ENCODE measurements around the gene MSLN.

The MSLN gene

GRCh38 chr16:794853-795466 is 34.4 kb downstream of the MSLN start:
- no peak for DNase-seq

DNA sequence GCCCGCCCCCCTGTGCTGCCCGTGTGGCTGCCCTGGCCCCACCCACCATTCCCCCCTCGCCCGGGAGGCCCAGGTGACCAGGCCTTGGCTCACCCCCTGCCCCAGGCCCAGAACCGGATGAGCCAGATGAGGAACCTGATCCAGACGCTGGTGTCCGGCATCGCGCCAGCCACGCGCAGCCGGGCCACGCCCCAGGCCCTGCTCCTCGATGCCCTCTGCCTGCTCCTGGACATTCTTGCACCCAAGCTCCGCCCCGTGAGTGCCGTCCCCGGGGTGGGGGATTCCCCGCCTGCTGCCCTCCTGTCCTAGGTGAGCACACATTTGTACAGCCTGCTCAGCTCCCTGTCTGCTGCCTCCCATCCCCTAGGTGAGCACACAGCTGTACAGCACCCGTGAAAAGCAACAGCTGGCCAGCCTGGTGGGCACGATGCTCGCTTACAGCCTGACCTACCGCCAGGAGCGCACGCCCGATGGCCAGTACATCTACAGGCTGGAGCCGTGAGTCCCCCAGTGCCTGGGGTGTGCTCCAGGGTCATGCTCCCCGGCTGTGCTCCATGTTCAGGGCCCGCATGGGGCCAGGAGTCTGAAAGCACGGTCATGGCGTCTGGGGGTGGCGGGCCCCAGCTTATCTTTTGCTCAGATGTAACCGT is 35.2 kb downstream of the MSLN start:
- DNase-seq: no peak

DNA sequence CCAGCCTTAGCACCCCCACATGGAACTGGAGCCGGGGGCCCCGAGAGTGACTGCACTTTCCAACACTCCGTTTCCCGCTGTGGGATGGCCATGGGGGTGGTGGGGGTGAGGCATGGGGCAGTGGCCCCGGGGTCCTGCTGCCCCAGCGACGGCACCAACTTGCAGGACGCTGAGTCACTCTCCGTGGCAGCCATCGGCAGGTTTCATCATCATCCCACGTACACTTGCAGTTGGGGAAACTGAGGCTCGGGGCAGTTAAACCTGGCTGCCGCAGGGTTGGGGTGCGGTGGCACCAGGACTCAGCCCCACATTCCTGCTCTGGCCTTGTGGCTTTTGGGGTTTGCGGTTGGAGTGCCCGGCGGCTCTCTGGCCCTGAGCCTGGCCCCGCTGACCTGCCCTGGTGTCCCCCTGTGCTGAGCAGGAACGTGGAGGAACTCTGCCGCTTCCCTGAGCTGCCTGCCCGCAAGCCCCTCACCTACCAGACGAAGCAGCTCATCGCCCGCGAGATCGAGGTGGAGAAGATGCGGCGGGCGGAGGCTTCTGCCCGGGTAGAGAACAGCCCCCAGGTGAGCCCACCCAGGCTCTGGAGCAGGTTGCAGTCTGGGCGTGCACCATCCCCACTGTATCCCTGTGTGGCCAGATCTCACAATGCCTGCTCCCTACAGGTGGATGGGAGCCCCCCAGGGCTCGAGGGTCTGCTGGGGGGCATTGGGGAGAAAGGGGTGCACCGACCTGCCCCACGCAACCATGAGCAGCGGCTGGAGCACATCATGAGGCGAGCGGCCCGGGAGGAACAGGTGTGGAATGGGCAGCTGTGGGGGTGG is 36.0 kb downstream of the MSLN start:
- no peak for DNase-seq

GRCh38 chr16:797120-797420 is 36.5 kb downstream of the MSLN start:
- DNase-seq: no peak

- no peak for DNase-seq
These were observed 37.2 kb downstream of the MSLN start for GRCh38 chr16:797686-798085.

DNA sequence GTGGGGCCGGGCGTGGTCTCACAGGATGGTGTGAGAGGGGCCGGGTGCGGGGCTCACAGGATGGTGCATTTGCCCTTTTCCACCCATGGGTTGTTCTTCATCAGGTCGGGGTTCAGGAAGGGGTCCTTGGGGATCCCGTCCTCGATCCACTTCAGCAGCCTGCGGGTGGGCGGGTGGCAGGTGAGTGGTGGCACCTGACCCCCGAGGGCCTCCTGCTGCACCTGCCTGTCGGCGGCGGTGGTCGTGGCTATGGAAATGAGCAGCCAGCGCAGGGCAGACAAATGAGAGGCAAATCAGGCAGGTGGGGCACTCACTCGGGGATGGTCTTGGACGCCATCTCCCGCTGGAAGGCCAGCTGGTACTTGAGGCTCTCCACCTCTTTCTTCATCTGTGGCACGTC is 38.1 kb downstream of the MSLN start:
- DNase-seq: no peak

DNA sequence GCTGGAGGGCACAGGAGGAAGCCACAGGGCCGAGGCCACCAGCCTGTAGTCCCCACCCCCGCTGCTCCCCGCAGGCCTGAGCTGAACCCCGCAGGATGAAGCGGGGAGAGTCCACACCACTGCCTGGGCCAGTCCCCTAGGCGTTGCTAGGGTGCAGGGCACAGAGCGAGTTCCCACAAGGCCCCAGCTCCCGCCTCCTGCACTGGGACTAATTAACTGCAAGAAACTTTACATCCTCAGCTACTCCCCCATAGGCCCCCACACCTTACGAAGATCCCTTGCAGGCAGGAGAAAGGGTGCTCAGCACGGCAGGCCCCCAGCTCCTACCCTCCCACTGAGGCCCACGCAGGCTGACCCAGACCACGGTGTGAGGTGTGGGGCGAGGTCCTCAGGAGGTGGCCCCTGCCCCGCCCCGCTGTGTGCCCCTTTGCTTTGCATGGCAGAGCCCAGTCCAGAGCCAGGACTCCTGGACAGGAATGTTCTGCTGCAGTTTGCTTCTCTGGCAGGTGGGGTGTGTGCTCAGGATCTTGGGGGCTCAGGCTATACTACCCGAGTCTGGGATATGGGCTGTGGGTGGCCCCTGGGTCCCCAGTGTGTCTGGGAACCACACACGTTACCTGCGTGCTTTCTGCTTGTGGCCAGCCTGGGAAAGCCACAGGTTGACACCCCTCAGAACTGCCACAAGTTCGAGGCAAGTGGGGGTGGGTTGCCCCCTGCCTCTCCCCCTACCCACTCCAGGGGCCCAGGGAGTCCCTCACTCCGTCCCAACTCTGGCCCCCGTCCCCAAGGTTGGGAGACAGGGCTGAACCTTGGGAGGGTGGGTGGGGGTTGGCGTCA is 38.8 kb downstream of the MSLN start:
- no peak for DNase-seq

DNA sequence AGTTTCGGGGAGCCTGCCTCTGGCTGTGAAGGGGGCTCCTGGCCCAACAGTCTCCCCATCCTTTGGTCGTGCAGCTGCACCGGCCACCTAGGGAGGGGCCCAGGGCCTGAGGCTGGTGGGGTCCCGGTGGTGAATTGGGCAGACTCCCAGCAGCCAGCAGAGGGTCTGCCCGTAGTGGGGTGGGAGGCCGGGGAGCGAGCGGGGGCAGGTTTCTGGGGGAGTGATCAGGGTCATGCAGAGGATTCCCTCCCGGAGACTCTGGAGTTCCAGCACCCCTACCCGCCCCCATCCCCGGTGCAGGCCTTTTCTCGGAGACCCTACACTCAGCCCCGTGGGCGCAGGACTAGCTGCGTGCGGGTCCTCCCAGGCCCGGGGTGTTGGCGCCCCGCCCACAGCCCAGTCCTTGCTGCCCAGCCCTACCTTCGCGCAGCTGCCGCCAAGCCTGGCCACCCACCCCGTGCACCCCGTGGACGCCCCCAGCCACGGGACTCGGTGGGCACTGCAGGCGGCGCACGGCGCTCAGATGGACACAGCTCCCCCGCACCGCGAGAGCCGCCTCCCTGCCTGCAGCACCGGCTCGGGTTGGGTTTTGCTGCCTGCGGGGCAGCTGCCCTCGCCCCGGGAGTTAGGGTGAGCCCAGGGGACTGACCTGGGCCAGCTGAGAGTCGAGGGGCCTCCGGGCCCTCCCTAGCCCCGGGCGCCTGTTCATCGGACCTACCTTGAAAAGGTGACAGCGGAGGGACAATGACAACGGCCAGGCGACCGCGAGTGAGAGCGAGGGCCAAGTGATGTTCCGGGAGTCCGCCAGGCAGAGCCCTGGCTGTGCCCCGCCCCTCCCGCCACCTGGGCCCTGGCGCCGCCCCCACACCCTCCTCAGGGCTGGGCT is 39.7 kb downstream of the MSLN start, which contains the start of gene GNG13:
Gene GNG13, minus strand, starts transcription at position 787 of the 886 bp plus-strand sequence. CDS start 1,657 bp downstream, outside the sequence.
- DNase-seq: no peak

- no peak for DNase-seq
These were observed 40.4 kb downstream of the MSLN start for GRCh38 chr16:800834-801511.

DNA sequence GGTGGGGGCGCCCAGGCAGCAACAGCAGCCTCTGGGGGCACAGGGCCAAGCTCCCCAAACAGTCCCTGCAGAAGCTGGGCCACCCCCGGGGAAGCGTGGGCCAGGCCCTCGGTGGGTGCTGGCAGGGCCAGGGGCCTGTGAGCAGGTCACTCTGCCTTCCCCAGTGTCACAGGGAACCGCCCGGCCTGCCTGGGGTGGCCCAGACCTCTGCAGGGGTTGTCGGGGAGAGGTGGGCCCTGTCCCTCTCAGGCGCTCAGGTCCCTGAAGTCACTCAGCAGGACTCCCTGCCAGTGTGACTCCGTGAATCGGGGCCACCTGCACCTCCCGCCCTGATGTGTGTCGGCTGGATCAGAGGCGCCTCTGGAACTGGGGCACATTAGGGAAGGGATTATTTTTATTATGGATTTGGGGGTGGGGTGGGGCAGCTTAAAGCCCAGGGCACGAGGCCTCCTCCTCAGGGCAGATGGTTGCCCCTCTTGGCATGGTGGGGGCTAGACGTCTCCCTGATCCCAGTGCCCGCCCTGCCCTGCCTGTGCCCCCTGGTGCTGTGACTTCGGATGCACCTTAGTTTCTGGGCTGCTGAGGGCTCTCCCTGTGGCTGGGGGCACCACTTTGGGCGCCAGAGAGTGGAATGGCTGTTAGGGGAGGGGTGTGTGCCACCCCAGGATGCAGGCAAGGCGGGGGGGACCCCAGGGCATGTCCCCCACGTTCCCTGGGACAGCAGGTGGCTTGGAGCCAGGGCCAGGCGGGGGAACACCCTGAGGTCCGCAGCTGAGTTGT is 41.2 kb downstream of the MSLN start:
- DNase-seq: no peak

- DNase-seq: no peak
These were observed 41.9 kb downstream of the MSLN start for GRCh38 chr16:802461-802860.

GRCh38 chr16:802914-803753 is 42.6 kb downstream of the MSLN start:
- DNase-seq: no peak

DNA sequence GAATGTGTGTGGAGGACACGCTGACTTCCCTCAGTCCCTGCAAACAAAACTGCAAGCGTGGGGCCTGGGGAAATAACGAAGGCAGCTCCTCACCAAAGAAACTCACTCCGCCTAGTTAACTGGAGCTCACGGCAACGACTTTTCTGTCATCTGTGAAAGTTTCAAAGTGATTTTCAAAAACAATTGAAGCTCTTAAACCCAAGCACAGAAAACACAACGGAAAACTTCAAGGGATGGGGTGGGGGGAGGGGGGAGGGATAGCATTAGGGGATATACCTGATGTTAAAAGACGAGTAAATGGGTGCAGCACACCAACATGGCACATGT is 43.2 kb downstream of the MSLN start:
- DNase-seq: no peak

GRCh38 chr16:804193-805048 is 43.9 kb downstream of the MSLN start:
- DNase-seq: no peak

DNA sequence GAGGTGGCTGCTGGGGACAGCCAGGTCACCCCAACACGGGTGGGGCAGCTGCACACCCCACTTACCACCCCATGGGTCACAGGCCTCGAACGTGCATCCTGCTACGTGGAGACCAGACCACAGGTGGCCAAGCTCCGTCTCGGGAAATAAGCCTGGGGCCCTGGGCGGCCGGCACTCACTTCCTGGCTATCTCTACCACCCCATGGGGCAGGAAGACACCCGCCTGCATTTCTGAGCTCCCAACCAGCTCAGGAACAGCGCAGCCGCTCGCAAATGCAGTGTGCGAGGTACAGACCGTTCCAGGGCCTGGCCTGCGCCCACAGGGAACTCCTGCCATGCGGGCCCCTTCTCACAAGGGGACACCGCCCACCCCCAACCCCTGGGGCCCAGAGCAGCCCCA is 44.9 kb downstream of the MSLN start:
- DNase-seq: no peak

DNA sequence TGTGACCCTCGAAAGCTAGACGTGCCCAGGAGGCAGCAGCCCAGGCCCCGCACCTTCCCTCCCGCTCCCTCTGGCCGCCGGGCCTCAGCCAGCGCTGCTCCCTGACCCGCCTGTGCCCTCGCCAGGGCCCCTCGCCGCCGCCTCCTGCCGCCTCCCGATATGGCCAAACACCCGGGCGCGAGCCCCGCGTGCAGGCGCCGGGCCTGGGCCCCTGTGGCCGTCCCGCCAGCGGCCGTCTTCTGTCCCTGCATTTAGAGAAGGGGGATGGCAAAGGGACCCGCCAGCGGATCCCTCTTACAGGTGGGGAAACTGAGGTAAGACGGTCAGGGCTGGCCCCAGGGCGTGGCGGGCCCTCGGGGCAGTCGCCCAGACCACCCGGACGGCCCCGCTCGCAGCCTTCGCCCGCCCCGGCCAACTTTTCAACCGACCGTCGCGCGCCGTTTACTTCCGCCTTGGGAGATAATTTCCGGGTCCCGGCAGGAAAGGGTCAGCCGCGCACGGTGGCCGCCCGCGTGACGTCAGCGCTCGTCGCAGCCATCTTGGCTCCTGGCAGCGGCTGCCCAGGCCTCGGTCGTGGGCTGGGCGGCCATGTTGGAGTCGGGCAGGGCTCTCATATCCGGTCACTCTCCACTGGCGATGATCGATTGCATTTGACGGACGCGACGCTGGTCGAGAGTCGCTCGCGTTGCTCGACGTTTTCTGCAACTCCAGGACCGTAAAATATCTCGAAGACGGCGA is 47.0 kb downstream of the MSLN start:
- DNase-seq: peak; percentile 86

DNA sequence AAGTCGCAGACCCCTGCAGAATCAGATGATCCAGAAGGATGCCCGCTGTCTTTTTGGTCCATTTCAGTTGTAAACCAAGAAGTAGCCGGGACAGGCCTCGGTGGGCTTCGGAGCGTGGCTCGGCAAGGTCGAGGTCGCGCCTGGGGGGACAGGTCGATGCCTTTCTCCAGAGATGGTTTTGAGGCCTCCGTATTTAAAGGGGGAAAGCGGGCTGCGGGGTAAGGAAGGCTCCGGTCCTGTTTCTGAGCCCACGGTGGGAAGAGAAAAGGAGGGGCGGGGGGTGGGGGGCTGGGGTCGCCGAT is 47.5 kb downstream of the MSLN start:
- DNase-seq: no peak

DNA sequence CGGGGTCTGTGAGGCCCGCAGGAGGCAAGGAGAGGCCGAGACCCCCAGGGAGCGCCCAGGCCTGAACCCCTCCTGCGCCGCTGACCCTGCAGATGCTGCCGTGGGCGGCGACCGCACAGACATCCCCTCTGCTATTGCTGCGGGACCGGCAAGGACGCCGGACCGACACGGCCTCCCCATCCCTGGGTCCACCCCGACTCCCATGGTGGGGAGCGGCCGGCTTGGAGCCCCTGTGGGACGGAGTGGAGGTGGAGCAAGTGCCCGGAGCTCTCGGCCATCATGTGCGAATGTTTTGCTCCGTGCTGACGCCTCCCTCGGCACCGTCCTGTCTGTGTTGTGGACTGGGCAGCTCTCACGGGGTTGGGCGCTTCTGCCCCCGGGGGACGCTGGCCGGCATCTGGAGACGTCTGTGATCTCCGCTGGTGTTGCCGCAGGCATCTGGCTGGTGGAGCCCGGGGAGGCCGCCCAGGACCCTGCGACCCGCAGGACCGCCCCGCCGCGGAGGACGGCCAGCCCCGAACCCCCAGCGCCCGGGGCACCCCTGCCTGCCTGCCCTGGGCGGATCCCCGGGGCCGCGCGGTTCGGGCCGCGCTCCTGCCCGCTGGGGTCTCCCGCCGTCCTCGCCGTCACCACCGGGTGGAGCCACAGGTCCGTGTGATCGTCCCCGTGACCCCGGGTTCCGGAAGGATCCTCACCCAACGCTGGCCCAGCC is 52.8 kb downstream of the MSLN start:
- DNase-seq: no peak

All from CD4-positive, alpha-beta T cell treated with Interferon gamma for 1 hour (primary cell).